IMR-90 (cell line): Measurements from ENCODE around the gene GSTT4.

Experiments
- MAFK ChIP-seq: IDR thresholded peaks from 2 replicates; pipeline ENCODE4 v1.6.1; 2012; ENCODE audit warnings: low read depth, low read length, improper control_type of control experiment
- POLR2A ChIP-seq: IDR thresholded peaks from 2 replicates; pipeline ENCODE4 v1.6.1; 2012; ENCODE audit warnings: mild to moderate bottlenecking, low read depth, low read length
- RAD21 ChIP-seq: IDR thresholded peaks from 2 replicates; pipeline ENCODE4 v1.6.1; 2012; ENCODE audit warnings: low read length, improper control_type of control experiment

DNA sequence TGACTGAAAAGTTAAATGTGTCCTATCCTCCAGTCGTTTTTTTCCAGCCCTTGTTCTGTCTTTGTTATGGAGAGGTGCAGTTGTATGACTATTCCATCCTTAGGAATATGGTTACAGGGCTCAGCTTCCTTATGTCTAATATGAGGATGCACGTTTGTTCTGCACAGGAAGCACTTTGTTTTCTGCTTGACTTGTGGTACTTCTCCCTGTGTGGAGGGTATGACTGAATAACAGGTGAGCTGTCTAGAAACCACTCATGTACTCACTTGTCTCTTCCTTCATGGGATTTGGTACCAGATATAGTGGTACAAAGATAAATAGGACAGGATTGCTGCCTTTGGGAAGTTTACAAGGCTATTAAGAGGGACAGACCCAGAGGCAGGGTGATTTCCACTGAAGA is 23.3 kb upstream of the GSTT4 start:
- TF ChIP-seq MAFK (no peak), POLR2A (no peak), RAD21 (no peak)
